GM12891 (cell line): ENCODE measurements around the gene CALML6.

ENCODE experiments used
- DNase-seq: peaks from one replicate; pipeline ENCODE4 v3.0.0; 2011; ENCODE audit warnings: low spot score; ENCODE audit not compliant: insufficient read length
- FAIRE-seq: peaks from 2 replicates; lab custom pipeline; 2011; peaks lifted over from hg19 to GRCh38; lab: Jason Lieb, UNC
- PAX5 ChIP-seq: IDR thresholded peaks from 2 replicates; pipeline ENCODE4 v1.6.1; 2011; ENCODE audit warnings: low read length, moderate library complexity, mild to moderate bottlenecking; ENCODE audit not compliant: insufficient read depth, severe bottlenecking
- POLR2A ChIP-seq: IDR thresholded peaks from 2 replicates; pipeline ENCODE4 v1.6.1; 2011; ENCODE audit warnings: low read depth, low read length, control low read depth
- POLR2AphosphoS5 ChIP-seq: IDR thresholded peaks from 2 replicates; pipeline ENCODE4 v1.6.1; 2011; ENCODE audit warnings: low read depth, low read length, control low read depth
- POU2F2 ChIP-seq: IDR thresholded peaks from 2 replicates; pipeline ENCODE4 v1.6.1; 2011; ENCODE audit warnings: low read depth, mild to moderate bottlenecking, control low read depth, low read length, moderate library complexity
- SPI1 ChIP-seq: IDR thresholded peaks from 2 replicates; pipeline ENCODE4 v1.6.1; 2011; ENCODE audit warnings: low read depth, low read length, control low read depth
- TAF1 ChIP-seq: IDR thresholded peaks from 2 replicates; pipeline ENCODE4 v1.6.1; 2011; ENCODE audit warnings: low read depth, low read length, control low read depth

The CALML6 gene

DNA sequence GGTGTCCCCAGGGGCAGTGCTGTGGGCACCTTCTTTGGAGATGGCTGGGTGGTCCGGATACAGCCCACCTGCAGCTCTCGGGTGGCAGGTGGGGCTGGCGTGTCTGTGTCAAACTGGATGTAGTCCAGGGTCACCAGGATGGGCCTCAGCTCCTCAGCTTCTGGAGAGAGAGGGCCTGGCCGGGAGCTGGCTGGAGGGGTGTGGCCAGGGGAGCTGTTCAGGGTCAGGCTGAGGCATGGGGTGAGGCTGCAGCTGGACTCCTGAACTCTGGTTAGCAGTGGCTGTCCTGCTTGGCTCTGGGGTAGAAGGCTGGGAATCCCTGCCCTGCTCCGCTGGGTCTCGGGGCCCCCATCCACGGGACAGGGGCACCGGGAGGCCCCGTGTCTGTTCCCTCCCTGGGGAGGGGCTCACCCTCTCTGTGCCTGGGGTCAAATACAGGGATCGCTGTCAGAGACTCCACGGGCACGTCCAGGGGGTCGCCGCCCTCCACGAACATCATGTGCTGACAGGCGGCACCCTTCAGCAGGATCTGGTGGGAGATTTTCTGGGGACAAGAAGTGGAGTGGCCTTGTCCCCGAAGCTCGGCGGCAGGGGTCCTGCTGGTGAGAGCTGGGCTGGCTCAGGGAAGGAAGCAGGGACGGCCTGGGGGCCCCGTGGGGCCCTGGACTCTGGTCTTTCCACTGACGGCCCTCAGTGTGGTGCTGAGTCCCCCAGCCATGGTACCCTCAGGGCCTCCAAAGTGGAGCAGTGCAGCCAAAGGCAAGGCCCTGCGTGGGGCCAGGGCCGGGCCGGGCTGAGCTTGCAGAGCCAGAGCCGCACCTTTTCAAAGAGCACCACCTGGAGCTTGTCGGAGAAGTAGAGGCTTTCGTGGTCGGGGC lies 8.1 kb downstream of the CALML6 start:
- TF ChIP-seq POLR2AphosphoS5 (no peak), POLR2A (no peak), SPI1 (no peak), TAF1 (no peak), POU2F2 (no peak), PAX5 (no peak)
- no peak for FAIRE-seq

DNA sequence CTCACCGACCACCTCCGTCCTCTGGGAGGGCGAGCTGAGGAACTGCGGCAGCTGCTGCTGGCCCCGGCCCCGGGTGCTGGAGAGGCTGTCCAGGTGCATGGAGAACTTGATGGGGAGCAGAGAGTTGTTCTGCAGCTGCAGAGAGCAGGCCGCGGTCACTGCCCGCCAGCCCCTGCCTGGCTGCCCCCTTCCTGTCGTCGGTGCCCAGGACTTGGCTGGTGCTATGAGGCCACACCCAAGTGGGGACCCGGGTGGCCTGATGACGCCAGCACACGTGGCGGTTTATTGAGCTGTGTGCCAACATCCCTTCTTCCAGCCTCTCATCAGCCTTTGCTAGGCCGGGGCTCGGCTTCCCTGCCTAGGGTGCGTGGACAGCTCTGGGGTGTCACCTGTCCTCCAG lies 9.3 kb downstream of the CALML6 start:
- no peak for TF ChIP-seq POLR2AphosphoS5
- no peak for FAIRE-seq
- no peak for DNase-seq

More for the DNA sequence above, 8.1 kb downstream of the CALML6 start:
- no peak for DNase-seq

DNA sequence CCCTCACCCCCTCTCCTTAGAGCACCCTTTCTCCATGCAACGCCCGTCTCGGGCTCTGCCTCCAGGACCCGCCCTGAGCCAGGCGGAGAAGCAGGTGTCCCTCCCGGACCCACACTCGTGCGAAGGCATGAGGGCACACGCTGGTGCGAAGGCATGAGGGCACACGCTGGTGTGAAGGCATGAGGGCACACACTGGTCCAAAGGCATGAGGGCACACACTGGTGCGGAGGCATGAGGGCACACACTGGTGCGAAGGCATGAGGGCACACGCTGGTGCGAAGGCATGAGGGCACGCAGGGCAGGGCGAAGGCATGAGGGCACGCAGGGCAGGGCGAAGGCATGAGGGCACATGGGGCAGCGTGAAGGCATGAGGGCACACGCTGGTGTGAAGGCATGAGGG lies 9.8 kb downstream of the CALML6 start:
- DNase-seq: no peak
- no peak for FAIRE-seq
- no peak for TF ChIP-seq POLR2AphosphoS5
- no peak for TF ChIP-seq TAF1
- TF ChIP-seq PAX5: no peak
- no peak for TF ChIP-seq SPI1
- no peak for TF ChIP-seq POU2F2
- no peak for TF ChIP-seq POLR2A

DNA sequence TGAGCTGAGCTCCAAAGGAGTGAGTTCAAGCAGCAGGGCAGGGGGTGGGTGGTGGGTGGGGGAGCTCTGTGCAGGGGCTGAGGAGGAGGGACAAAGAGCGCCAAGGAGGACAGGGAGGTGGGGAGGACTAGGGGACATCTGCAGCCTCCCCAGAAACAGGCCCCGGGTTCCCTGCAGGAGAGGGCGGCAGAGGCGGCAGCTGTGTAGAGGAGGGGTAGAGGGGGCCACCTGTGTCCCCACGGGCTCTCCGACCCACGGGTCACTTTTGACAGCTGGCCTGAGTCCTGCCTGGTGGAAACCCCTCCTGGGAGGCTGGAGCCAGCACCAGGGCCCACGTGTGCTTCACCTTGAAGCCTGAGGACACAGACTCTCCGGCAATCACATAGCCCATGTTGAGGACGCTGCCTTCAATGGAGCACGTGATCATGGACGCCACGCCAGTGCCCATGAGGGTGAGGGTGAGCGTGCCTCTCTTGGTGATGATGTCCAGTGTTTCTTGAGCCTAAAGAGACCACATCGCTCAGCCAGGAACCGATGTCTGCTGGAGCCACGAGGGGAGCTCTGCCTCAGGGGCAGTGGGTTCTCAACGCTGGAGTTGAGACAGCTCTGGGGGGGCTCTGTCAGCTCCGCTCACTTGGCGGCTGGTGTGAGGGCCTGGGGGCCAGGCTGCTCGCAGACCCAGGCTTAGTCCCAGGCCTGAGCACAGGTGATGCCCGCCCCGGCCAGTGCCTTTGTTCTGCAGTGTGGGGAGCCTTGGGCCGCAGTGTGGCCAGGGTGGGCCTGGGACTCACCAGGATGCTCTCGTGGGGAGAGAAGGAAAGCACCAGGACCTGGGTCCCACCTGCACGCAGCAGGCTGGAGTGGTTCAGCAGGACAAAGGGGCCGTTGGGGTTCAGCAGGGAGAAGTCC lies 10.6 kb downstream of the CALML6 start:
- no peak for FAIRE-seq
- TF ChIP-seq POLR2A (no peak), POLR2AphosphoS5 (no peak), POU2F2 (no peak), SPI1 (no peak), TAF1 (no peak), PAX5 (no peak)
- no peak for DNase-seq

DNA sequence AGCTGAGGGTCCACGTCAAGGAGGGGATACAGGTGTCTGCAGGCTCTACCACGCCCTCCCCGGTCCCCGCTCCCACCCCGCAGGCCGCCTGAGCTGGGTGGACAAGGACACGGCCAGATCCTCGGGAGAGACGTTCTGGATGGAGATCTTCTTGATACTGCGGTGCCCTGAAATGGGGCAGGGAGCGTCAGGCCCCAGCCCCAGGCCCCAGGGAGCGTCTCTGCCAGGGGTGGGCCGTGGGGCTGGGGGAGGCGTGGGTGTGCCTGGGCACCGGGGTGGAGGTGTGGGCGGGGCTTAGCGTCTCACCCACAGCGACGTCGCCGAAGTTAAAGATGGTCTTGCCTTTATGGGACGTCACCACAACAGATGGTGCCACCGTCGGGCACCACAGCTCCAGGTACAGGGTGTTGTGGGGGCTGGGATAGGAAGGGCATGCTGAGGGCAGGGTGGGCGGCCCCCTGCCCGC lies 11.3 kb downstream of the CALML6 start:
- FAIRE-seq: no peak
- DNase-seq: no peak
- no peak for TF ChIP-seq POU2F2
- TF ChIP-seq POLR2AphosphoS5: no peak
- no peak for TF ChIP-seq TAF1
- TF ChIP-seq POLR2A: no peak
- TF ChIP-seq SPI1: no peak
- TF ChIP-seq PAX5: no peak

DNA sequence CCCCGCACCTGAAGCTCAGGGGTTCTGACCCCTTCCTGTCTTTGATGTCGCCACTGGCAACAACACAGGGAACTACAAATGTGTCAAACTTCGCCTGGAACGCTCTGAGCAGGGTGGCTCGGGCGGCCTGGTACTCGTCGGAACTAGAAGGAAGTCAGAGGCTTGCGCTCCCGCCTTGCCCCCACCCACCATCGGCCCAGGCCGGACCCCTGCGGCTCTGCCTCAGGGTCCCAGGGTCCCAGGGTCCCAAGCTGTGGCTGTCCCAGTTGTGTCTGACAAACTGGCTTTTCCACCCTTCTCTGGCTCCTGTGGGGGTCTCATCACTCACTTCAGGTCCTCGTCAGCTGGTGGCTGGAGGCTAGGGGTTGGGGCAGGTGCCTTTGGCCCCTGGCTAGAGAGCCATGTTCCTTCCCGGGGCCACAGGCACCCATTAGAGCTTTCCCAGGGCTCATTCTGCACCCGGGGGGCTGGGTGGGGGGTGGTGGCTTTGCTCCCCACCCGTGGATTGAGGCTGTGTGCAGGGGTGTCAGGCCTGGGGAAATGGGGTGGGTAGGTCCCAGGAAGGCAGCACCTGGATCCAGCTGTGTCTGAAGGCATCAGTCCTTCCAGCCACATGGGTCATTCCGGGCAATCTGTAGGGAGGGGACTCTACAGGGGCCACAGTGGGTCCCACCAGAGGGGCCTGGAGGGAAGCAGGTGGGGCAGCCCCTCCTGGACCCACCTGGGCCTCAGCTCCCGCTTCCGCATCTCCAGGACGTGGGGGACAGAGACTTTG lies 12.0 kb downstream of the CALML6 start:
- no peak for TF ChIP-seq SPI1
- TF ChIP-seq PAX5: no peak
- TF ChIP-seq POLR2AphosphoS5: no peak
- no peak for TF ChIP-seq POLR2A
- no peak for TF ChIP-seq TAF1
- no peak for TF ChIP-seq POU2F2
- no peak for DNase-seq
- no peak for FAIRE-seq

DNA sequence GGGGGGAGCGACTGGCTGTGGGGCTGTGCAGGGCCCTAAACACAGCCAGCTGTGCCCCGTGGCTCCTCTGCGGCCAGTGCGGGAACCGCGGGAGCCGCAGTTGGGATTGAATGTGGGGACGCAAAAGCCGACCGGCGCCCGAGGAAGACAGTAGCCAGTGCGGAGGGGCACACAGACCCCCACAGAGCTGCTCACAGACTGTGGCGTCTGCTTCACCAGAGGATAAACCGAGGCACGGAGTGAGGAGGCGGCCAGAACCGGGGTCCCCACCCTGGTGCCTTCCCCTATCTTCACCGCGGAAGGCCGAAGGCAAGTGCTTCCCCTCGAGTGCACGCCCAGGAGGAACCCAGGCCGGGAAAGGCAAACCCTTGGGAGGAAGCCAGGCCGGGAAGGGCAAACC lies 12.7 kb downstream of the CALML6 start:
- FAIRE-seq (no peak), DNase-seq (no peak)
- TF ChIP-seq PAX5 (no peak), POU2F2 (no peak), TAF1 (no peak), POLR2AphosphoS5 (no peak), POLR2A (no peak), SPI1 (no peak)

DNA sequence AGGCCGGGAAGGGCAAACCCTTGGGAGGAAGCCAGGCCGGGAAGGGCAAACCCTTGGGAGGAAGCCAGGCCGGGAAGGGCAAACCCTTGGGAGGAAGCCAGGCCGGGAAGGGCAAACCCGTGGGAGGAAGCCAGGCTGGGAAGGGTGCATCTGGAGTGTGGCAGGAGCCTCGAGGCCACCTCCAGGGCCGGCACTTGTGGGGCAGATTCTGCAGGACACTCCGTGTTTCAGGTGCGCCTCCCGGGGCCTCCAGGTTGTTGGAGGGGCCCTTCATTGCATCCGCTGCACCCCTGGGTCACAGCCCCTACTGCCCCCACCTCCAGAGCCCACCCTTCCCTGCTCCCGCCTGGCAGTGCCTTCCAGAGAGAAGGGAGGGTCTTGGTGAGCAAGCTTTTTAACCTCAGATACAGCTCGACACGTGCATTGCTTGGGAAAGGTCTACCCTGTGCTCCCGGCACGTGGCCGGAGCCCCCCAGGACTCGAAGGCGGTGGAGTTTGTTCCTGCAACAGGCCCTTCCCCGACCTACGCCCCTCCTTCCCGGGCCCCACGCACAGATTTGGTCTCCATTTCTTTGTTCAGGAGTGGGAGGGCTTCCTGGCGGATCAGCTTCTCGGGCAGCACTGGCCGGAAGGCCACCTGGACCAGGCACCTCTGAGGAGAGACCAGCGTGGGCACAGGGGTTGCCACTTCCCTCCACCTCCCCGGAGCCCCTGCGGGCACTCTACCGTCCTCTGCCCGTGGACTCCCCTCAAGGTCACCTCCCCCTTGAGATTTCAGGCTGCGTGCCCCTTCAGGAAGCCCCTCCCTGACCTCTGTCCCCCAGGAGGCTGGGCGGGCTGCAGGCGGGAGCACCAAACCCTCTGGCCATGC lies 13.4 kb downstream of the CALML6 start:
- FAIRE-seq: no peak
- TF ChIP-seq PAX5: no peak
- DNase-seq: no peak
